HG03097 (cell line): Measurements from ENCODE around the gene IGSF3.
"Not testable (repeated sequence)": the region's sequence is repeated elsewhere in the genome, so short reads cannot be mapped to it uniquely, and the experiment has no call there.

Experiments
- ATAC-seq: cut with Tn5 transposase; IDR thresholded peaks from one replicate; pipeline ENCODE4 v1.9.1; 2021; ENCODE audit not compliant: unreplicated experiment, low FRiP score

The IGSF3 gene

GRCh38 chr1:116631996-116632925 lies 35.3 kb downstream of the IGSF3 start:
- ATAC-seq: not testable (repeated sequence)

DNA sequence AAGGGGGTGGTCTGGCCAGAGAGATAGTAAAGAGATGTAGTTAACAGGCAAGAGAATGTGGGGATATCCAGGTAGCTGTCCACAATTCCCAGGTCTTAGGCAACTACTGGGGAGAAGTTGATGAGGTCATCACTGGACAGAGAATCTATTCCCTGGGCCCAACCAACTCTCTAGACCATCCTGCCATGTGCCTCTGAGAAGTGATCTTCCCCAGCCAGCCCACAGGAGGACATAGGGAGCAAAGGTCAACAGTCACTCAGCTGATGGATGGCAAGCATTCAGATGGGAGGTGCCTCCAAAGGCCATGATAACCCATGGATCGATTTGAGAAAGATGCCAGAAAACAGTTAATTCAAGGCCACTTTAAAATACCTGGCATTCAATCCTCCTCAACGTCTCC lies 36.0 kb downstream of the IGSF3 start:
- ATAC-seq: not testable (repeated sequence)

DNA sequence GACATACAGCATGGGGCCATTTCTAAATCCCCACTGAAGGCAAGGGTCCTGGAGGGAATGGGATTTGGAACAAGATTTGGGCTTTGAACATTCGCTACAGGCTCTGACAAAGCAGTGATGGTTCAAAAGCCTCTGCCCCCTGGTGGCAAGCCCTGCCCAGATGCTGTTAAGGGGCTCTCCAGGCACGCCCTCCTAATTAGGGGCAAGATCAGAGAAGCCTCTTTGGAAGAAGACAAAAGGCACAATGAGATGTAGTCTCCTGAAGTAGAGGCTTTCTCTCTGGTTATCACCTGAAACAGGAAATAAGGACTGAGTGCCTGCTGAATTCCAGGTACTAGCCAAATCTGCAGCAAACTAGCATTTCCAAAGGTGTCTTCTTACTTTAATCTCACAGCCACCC lies 37.5 kb downstream of the IGSF3 start:
- ATAC-seq: not testable (repeated sequence)

DNA sequence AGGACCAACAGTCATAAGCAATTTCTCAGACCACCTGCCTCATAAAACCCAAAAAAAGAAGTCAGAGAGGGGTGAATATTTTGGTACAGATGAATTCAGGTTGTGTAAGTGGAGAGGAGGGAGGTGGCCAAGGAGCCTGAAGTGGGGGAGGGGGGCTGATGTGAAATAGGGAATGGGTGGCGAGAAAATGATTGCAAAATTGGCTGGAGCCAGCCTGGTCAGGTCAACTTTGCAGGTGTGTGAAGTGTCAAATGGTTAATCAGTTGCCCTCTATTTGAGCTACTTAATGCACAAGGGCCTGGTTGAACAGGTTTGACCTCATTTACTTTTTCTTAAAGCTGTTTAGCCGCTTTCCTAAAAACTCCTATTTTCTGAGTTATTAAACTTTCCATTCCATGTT lies 38.1 kb downstream of the IGSF3 start:
- ATAC-seq: not testable (repeated sequence)

DNA sequence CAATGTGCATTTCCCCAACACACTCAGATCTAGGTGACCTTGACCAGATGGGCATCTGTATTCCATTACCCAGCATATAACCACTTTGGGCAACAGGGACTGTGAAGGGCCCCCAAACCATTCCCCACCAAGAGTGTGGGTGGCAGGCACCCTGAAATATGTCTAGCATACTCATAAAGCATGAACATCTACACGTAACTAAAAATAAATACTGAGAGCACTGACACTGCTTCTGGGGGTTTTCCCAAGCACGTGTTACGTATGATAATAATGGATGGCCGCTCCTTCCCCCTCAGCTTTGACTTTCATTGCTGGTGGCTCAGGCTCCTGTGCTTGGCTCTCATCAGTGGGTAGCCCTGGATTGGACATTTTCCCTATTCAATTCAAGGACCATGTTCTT lies 39.1 kb downstream of the IGSF3 start:
- no peak for ATAC-seq

- not testable (repeated sequence) for ATAC-seq
Observed at GRCh38 chr1:116627357-116627756, 40.2 kb downstream of the IGSF3 start.

DNA sequence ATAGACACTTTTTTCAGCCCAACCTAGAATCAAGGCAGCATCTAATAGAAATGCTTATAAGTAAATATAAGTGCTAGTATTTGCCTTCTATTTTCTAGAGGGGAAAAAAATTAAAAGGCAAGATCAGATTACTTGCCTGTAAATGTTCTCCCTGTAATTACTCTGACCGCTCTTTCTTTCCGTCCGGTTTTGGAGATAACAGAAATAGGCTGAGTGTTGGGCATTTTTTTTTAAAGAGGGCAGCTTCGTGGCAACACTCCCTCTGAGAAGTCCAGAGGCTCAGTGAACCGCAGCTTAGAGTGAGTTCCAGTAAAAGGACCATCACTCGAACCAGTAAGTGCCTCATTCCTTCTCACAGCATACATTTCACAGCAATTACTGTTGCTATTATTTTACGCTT lies 40.6 kb downstream of the IGSF3 start:
- ATAC-seq: not testable (repeated sequence)

- ATAC-seq: not testable (repeated sequence)
Observed at GRCh38 chr1:116625155-116625554, 42.4 kb downstream of the IGSF3 start.

DNA sequence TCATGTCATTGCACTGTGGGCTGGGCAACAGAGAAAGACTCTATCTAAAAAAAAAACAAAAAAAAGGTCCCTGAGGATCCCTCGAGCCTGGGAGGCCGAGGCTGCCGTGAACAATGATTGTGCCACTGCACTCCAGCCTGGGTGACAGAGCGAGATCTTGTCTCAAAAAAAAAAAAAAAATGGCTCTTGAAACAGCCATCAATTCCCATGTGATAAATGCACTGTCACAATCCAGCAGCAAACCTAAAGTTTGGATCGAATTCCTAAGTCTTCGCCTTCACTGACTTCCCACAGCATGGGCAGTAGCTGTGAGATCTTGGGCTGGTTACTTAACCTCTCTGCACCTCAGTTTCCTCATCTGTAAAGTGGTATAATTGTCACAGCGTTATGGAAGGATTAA lies 43.5 kb downstream of the IGSF3 start:
- ATAC-seq: no peak

- not testable (repeated sequence) for ATAC-seq
Observed at GRCh38 chr1:116622496-116622895, 45.0 kb downstream of the IGSF3 start.

- ATAC-seq: not testable (repeated sequence)
Observed at GRCh38 chr1:116621756-116622155, 45.8 kb downstream of the IGSF3 start.

GRCh38 chr1:116620392-116620791 lies 47.1 kb downstream of the IGSF3 start:
- ATAC-seq: not testable (repeated sequence)

GRCh38 chr1:116619106-116619505 lies 48.4 kb downstream of the IGSF3 start:
- not testable (repeated sequence) for ATAC-seq

GRCh38 chr1:116617808-116618207 lies 49.7 kb downstream of the IGSF3 start:
- not testable (repeated sequence) for ATAC-seq

GRCh38 chr1:116613825-116614224 lies 53.7 kb downstream of the IGSF3 start:
- not testable (repeated sequence) for ATAC-seq

GRCh38 chr1:116609801-116610371 lies 57.6 kb downstream of the IGSF3 start:
- ATAC-seq: not testable (repeated sequence)

DNA sequence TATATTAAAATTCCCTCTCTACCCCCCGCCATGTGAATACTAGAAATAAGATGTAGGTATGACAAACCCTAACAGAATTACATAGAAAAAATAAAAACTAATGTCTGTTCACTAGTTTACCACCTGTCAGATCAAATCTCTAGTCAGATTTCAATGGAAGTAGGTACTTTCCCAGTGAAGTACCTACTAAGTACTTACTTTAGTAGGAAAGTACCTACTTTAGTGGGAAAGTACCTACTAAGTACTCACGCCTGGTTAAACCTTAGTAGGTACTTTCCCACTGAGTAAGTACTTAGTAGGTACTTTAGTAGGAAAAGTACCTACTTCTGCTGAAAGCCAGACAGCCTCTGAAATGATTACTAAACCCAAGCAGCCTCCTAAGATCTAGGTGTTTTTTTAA lies 58.7 kb downstream of the IGSF3 start:
- ATAC-seq: not testable (repeated sequence)

- not testable (repeated sequence) for ATAC-seq
Observed at GRCh38 chr1:116608151-116608550, 59.4 kb downstream of the IGSF3 start.

- ATAC-seq: not testable (repeated sequence)
Observed at GRCh38 chr1:116607463-116607862, 60.1 kb downstream of the IGSF3 start.

DNA sequence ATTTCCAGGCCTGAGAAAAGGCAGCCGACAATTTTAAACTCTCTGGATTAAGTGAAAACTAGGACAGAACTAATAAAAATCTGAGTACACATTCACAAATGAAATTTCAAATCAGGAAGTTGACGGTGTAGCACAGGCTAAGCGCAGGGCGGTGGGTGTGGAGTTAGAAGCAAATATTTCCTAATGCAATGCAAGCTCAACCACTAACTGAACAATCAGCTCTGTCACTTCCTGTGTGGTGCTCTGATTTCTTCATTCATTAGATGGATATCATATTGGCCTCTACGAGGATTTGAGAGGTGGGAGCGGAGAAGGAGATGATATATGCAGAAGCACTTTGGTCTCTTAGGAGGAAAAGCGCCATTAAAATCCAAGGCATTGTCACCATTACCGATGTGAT lies 61.5 kb downstream of the IGSF3 start:
- not testable (repeated sequence) for ATAC-seq

DNA sequence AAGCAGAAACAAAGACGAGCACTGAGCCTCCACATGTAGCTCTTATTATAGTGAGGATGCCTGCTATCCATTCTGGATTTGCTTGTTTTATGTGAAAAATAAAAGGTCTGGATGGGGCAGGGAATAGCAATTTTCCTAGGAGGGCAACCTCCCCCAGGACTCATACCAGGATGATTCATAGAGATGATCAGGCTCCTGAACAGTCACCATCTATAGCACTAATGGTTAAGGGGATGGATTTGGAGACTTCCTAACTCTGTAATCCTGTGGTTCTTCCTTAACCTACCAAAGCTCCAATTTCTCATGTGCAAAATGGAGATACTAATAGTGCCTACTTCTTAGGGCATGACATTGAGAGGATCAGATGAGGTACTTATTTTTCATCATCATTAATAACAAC lies 62.2 kb downstream of the IGSF3 start:
- no peak for ATAC-seq

GRCh38 chr1:116604408-116604807 lies 63.1 kb downstream of the IGSF3 start:
- not testable (repeated sequence) for ATAC-seq
